Testis (tissue), 2 donors: ENCODE measurements around the gene HOOK1.

Experiments used
- POLR2A ChIP-seq: fragments of 450-650 bp; IDR thresholded peaks from one replicate; pipeline ENCODE4 v1.6.1; 2017; ENCODE audit warnings: antibody characterized with exemption, mild to moderate bottlenecking, moderate library complexity
- TF ChIP-seq, protein P1 (sequence below), 3 experiments: fragments of 450-650 bp in 2 of 3; fragments of 200-600 bp in 1 of 3; sonication (generic) in 1 of 3; IDR thresholded peaks; one replicate each; pipeline ENCODE4 v1.5.1; 2016 to 2019; ENCODE audit warnings: antibody characterized with exemption in 3 of 3, mild to moderate bottlenecking in 2 of 3, moderate library complexity in 1 of 3

DNA sequence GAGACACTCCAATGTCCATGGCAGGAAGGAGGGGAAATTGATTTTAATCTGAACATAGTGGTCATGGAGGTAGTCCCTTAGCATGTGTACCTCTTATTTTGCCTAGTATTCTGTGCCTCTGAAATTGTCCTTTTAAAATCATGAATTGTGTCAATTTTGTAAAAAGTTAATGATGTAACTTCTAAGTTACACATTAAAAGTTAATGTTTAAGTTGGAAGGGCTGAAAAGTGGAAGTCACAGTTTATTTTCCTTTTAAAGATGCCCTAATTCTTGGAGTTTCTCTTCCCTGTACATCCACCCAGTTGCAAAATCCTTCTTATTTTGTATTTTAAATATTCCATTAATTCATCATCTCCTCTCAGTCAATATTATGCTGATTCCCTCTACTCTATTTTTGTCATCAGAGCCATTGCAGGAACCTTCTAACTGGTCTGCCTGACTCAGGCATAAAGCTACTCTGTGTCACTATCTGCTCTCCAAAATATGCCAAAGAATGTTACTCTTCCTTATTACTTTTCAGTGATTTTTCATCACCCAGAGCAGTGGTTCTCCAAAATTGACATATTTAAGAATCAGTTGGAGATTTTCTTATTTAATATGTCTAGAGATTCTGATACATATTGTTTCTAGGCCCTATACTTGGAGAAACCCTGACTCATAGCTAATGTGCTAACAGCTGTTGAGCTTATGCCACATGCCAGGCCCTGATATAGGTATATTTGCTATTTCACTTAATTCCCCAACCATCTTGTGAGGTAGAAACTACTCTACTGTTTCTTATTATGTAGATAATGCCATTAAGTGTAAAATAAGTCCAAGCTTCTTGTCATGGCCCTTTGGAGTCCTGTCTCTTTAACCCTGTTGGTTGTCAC, 5.1 kb downstream of the HOOK1 start:
- TF ChIP-seq, protein P1, sequence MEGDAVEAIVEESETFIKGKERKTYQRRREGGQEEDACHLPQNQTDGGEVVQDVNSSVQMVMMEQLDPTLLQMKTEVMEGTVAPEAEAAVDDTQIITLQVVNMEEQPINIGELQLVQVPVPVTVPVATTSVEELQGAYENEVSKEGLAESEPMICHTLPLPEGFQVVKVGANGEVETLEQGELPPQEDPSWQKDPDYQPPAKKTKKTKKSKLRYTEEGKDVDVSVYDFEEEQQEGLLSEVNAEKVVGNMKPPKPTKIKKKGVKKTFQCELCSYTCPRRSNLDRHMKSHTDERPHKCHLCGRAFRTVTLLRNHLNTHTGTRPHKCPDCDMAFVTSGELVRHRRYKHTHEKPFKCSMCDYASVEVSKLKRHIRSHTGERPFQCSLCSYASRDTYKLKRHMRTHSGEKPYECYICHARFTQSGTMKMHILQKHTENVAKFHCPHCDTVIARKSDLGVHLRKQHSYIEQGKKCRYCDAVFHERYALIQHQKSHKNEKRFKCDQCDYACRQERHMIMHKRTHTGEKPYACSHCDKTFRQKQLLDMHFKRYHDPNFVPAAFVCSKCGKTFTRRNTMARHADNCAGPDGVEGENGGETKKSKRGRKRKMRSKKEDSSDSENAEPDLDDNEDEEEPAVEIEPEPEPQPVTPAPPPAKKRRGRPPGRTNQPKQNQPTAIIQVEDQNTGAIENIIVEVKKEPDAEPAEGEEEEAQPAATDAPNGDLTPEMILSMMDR (IDR thresholded peaks at IDR 0.05) = no peak
- no peak for TF ChIP-seq POLR2A
